Stomach (tissue), 4 donors: ENCODE results near the gene HCK.

ENCODE experiments used
- POLR2A ChIP-seq, 4 donors: fragments of 450-650 bp; IDR thresholded peaks; one replicate each; pipeline ENCODE4 v1.6.1; 2016; ENCODE audit warnings: antibody characterized with exemption in 4 of 4, control low read depth in 2 of 4, mild to moderate bottlenecking in 1 of 4, moderate library complexity in 1 of 4
- POLR2AphosphoS5 ChIP-seq, 3 donors: sonication (generic); formaldehyde crosslinking; IDR thresholded peaks; one replicate each; pipeline ENCODE4 v1.6.1; 2016; ENCODE audit warnings: antibody characterized with exemption in 3 of 3
- TF ChIP-seq, protein P1 (sequence below), 7 experiments: fragments of 450-650 bp in 4 of 7; fragments of 200-600 bp in 3 of 7; sonication (generic) in 3 of 7; IDR thresholded peaks; one replicate each; pipeline ENCODE4 v1.5.1; 2016 to 2019; ENCODE audit warnings: antibody characterized with exemption in 7 of 7, control low read depth in 2 of 7, mild to moderate bottlenecking in 1 of 7

DNA sequence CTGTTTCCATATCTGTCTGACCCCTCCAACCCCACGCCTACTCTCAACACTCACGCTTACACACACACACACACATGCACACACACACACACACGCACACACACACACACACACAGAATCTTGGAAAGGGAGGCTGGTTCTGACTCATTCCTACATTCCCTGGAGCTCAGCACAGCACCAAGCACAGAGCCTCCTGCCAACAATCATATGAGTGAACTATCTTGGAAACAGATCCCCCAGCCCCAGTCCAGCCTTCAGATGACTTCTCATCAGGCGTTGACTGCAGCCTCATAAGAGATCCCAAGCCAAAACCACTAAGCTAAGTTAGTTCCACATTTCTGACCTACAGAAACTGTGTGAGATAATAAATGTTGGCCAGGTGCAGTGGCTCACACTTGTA, 14.1 kb upstream of the HCK start:
- TF ChIP-seq POLR2A (IDR thresholded peaks at IDR 0.05) (no peak), POLR2AphosphoS5 (IDR thresholded peaks at IDR 0.05) (no peak)
- TF ChIP-seq, protein P1, sequence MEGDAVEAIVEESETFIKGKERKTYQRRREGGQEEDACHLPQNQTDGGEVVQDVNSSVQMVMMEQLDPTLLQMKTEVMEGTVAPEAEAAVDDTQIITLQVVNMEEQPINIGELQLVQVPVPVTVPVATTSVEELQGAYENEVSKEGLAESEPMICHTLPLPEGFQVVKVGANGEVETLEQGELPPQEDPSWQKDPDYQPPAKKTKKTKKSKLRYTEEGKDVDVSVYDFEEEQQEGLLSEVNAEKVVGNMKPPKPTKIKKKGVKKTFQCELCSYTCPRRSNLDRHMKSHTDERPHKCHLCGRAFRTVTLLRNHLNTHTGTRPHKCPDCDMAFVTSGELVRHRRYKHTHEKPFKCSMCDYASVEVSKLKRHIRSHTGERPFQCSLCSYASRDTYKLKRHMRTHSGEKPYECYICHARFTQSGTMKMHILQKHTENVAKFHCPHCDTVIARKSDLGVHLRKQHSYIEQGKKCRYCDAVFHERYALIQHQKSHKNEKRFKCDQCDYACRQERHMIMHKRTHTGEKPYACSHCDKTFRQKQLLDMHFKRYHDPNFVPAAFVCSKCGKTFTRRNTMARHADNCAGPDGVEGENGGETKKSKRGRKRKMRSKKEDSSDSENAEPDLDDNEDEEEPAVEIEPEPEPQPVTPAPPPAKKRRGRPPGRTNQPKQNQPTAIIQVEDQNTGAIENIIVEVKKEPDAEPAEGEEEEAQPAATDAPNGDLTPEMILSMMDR (IDR thresholded peaks at IDR 0.05): no peak
